SK-MEL-5 (cell line): ENCODE data around the gene C4BPA. TPM values are rescaled to one million over a fixed set of nuclear protein-coding genes. Genes with fewer than 3 reads are reported as not detected.

Experiments
- DNase-seq: peaks from one replicate; pipeline ENCODE4 v3.0.0-alpha.2; 2016; ENCODE audit warnings: low read depth, low spot score
- in situ Hi-C: cut with HindIII; loops from 2 replicates; pipeline ENCODE4 v1.10.0; 2016; ENCODE audit warnings: low sequenced_read_pairs, high pct_unique_total_duplicates, low pct_unique_long_range_greater_than_20kb
- polyA plus RNA-seq, 2 experiments: library from polyadenylated mRNA; depleted of rRNA; stranded (reverse); fragments of >200 nt; gene quantifications; 2 replicates each; pipeline ENCODE4 v1.2.3, GENCODE V29; 2015
- total RNA-seq: library from RNA; depleted of rRNA; stranded (reverse); fragments of >200 nt; shearing (Covaris generic); gene quantifications from 2 replicates; pipeline ENCODE4 v1.2.3, GENCODE V29; 2014; rRNA removed

Gene C4BPA
- not detected in 2 replicates for total RNA-seq
- polyA plus RNA-seq (2015; cell fraction: cytosol; rRNA removed): not detected in 2 replicates
- polyA plus RNA-seq (2015; cell fraction: nucleus; rRNA removed): not detected in 2 replicates

- in situ Hi-C loops: loop anchor here (10.0 kb wide), 1 partner anchor 301 kb away; no protein-coding TSS in a partner anchor
- no peak for DNase-seq
Observed at GRCh38 chr1:207103892-207104373, at the start of gene C4BPA. Gene C4BPA, plus strand, starts transcription at chr1:207104233. Its CDS starts 8,793 bp downstream, at chr1:207113026.

GRCh38 chr1:207054491-207054890 lies 49.5 kb upstream of the C4BPA start:
- in situ Hi-C loops: no loop called here
- DNase-seq: no peak

- in situ Hi-C loops: no loop called here
- DNase-seq: no peak
Observed at GRCh38 chr1:207055386-207056001, 48.5 kb upstream of the C4BPA start.

GRCh38 chr1:207056673-207057072 lies 47.4 kb upstream of the C4BPA start:
- in situ Hi-C loops: no loop called here
- no peak for DNase-seq

- DNase-seq: no peak
- in situ Hi-C loops: no loop called here
Observed at GRCh38 chr1:207058252-207058651, 45.8 kb upstream of the C4BPA start.

GRCh38 chr1:207058878-207059867 lies 44.9 kb upstream of the C4BPA start:
- in situ Hi-C loops: no loop called here
- DNase-seq: no peak

- in situ Hi-C loops: no loop called here
- no peak for DNase-seq
Observed at GRCh38 chr1:207059881-207060280, 44.2 kb upstream of the C4BPA start.

- in situ Hi-C loops: no loop called here
- DNase-seq: no peak
Observed at GRCh38 chr1:207060596-207060995, 43.4 kb upstream of the C4BPA start.

GRCh38 chr1:207062058-207062457 lies 42.0 kb upstream of the C4BPA start:
- in situ Hi-C loops: no loop called here

GRCh38 chr1:207063014-207063413 lies 41.0 kb upstream of the C4BPA start:
- DNase-seq: no peak
- in situ Hi-C loops: no loop called here

More at GRCh38 chr1:207062058-207062457, 42.0 kb upstream of the C4BPA start:
- DNase-seq: no peak

- in situ Hi-C loops: no loop called here
- DNase-seq: no peak
Observed at GRCh38 chr1:207064561-207064960, 39.5 kb upstream of the C4BPA start.

GRCh38 chr1:207067185-207067584 lies 36.8 kb upstream of the C4BPA start:
- DNase-seq: no peak
- in situ Hi-C loops: no loop called here

GRCh38 chr1:207067665-207068064 lies 36.4 kb upstream of the C4BPA start:
- in situ Hi-C loops: no loop called here
- DNase-seq: no peak

- in situ Hi-C loops: no loop called here
- DNase-seq: no peak
Observed at GRCh38 chr1:207069061-207069460, 35.0 kb upstream of the C4BPA start.

- in situ Hi-C loops: no loop called here
- DNase-seq: no peak
Observed at GRCh38 chr1:207069858-207070506, 34.1 kb upstream of the C4BPA start.

- DNase-seq: no peak
- in situ Hi-C loops: no loop called here
Observed at GRCh38 chr1:207070811-207071210, 33.2 kb upstream of the C4BPA start.

- no peak for DNase-seq
- in situ Hi-C loops: no loop called here
Observed at GRCh38 chr1:207071426-207071825, 32.6 kb upstream of the C4BPA start.

GRCh38 chr1:207072233-207072632 lies 31.8 kb upstream of the C4BPA start:
- in situ Hi-C loops: no loop called here
- no peak for DNase-seq
